Left lobe of liver (tissue), 2 donors: Measurements from ENCODE around the gene PEX5L. TPM values are rescaled to one million over a fixed set of nuclear protein-coding genes. Genes with fewer than 3 reads are reported as not detected.
"Not testable (repeated sequence)": the region's sequence is repeated elsewhere in the genome, so short reads cannot be mapped to it uniquely, and the experiment has no call there.

ENCODE experiments used
- ATAC-seq: fragments of 200-7000 bp; cut with Tn5 transposase; one replicate; pipeline ENCODE4 v1.9.1; 2020; ENCODE audit warnings: mild to moderate bottlenecking, moderate library complexity
- DNase-seq: peaks from one replicate; pipeline ENCODE4 v3.0.0-alpha.2; 2020; ENCODE audit warnings: low spot score
- total RNA-seq: library from RNA; stranded (reverse); gene quantifications from one replicate; pipeline ENCODE4 v1.2.1, GENCODE V29; 2021
- donor health status: DM: no; HTN: no; CAD: no; lungs with moderate emphysema.
- donor health status: DM: no; HTN: yes; CAD: no.

PEX5L gene
- not detected for total RNA-seq

GRCh38 chr3:180036671-180037455 lies at the start of gene PEX5L:
Gene PEX5L, minus strand, starts transcription at chr3:180036937. Its CDS starts 338 bp downstream, at chr3:180036599.
- DNase-seq: no peak
- ATAC-seq: peak; percentile 57

GRCh38 chr3:180085122-180085710 lies 48.5 kb upstream of the PEX5L start:
- ATAC-seq (no peak), DNase-seq (no peak)

GRCh38 chr3:180082699-180083098 lies 46.0 kb upstream of the PEX5L start:
- ATAC-seq: no peak
- no peak for DNase-seq

- ATAC-seq (no peak), DNase-seq (no peak)
Measured at GRCh38 chr3:180078592-180078991, 41.9 kb upstream of the PEX5L start.

- ATAC-seq (no peak), DNase-seq (no peak)
Measured at GRCh38 chr3:180073561-180073960, 36.8 kb upstream of the PEX5L start.

GRCh38 chr3:180072786-180073185 lies 36.0 kb upstream of the PEX5L start:
- no peak for ATAC-seq

GRCh38 chr3:180070925-180071324 lies 34.2 kb upstream of the PEX5L start:
- no peak for ATAC-seq
- no peak for DNase-seq

More at GRCh38 chr3:180072786-180073185, 36.0 kb upstream of the PEX5L start:
- no peak for DNase-seq

- no peak for ATAC-seq
Measured at GRCh38 chr3:180068023-180068422, 31.3 kb upstream of the PEX5L start.

GRCh38 chr3:180066598-180066997 lies 29.9 kb upstream of the PEX5L start:
- no peak for ATAC-seq
- no peak for DNase-seq

More at GRCh38 chr3:180068023-180068422, 31.3 kb upstream of the PEX5L start:
- DNase-seq: no peak

- ATAC-seq: no peak
- no peak for DNase-seq
Measured at GRCh38 chr3:180063783-180064182, 27.0 kb upstream of the PEX5L start.

- DNase-seq: no peak
- no peak for ATAC-seq
Measured at GRCh38 chr3:180062771-180063170, 26.0 kb upstream of the PEX5L start.

- no peak for ATAC-seq
Measured at GRCh38 chr3:180059356-180059755, 22.6 kb upstream of the PEX5L start.

GRCh38 chr3:180058238-180058637 lies 21.5 kb upstream of the PEX5L start:
- DNase-seq: no peak
- no peak for ATAC-seq

More at GRCh38 chr3:180059356-180059755, 22.6 kb upstream of the PEX5L start:
- no peak for DNase-seq

- not testable (repeated sequence) for DNase-seq, ATAC-seq
Measured at GRCh38 chr3:180055656-180056055, 18.9 kb upstream of the PEX5L start.

GRCh38 chr3:180049391-180049790 lies 12.7 kb upstream of the PEX5L start:
- ATAC-seq (no peak), DNase-seq (no peak)

- DNase-seq (no peak), ATAC-seq (no peak)
Measured at GRCh38 chr3:180048840-180049239, 12.1 kb upstream of the PEX5L start.

- no peak for ATAC-seq
Measured at GRCh38 chr3:180048103-180048502, 11.4 kb upstream of the PEX5L start.

GRCh38 chr3:180040966-180041365 lies 4.2 kb upstream of the PEX5L start:
- no peak for ATAC-seq
- DNase-seq: no peak

More at GRCh38 chr3:180048103-180048502, 11.4 kb upstream of the PEX5L start:
- no peak for DNase-seq

GRCh38 chr3:180036092-180036670 lies 556 bp downstream of the PEX5L start:
- DNase-seq (no peak), ATAC-seq (no peak)

GRCh38 chr3:180026997-180027396 lies 9.7 kb downstream of the PEX5L start:
- ATAC-seq (no peak), DNase-seq (no peak)

- ATAC-seq (no peak), DNase-seq (no peak)
Measured at GRCh38 chr3:180018543-180018942, 18.2 kb downstream of the PEX5L start.

GRCh38 chr3:180017846-180018245 lies 18.9 kb downstream of the PEX5L start:
- DNase-seq (no peak), ATAC-seq (no peak)
